K562 (cell line): ENCODE results near the gene BAIAP3.

Experiments
- CTCF ChIP-seq, 3 experiments: IDR thresholded peaks in 2 of 3; conservative IDR thresholded peaks in 1 of 3; 2 replicates each; pipeline ENCODE4 v1.5.1; 2011 to 2012; ENCODE audit warnings: low read length in 3 of 3, mild to moderate bottlenecking in 3 of 3, control low read depth in 2 of 3, improper control_type of control experiment in 1 of 3, inconsistent platforms in 1 of 3, low read depth in 1 of 3, mixed read lengths in 1 of 3, moderate library complexity in 1 of 3; ENCODE audit not compliant: insufficient read depth in 2 of 3
- EZH2 ChIP-seq: IDR thresholded peaks from 2 replicates; pipeline ENCODE4 v1.6.1; 2012; ENCODE audit warnings: low read depth, mild to moderate bottlenecking, inconsistent platforms, low read length, borderline replicate concordance
- FOXA1 ChIP-seq: fragments of 450-650 bp; IDR thresholded peaks from 2 replicates; pipeline ENCODE4 v1.6.1; 2016; ENCODE audit warnings: mild to moderate bottlenecking, borderline replicate concordance
- KLF16 ChIP-seq: IDR thresholded peaks from 2 replicates; pipeline ENCODE4 v1.6.1; 2016; ENCODE audit warnings: antibody characterized with exemption
- MAZ ChIP-seq, 2 experiments: fragments of 450-650 bp in 1 of 2; sonication (generic) in 1 of 2; formaldehyde crosslinking; IDR thresholded peaks in 1 of 2; conservative IDR thresholded peaks in 1 of 2; 2 replicates each; pipeline versions ENCODE4 v1.4.0 to v1.5.0; 2020; ENCODE audit warnings: mild to moderate bottlenecking in 1 of 2, missing genetic modification reagents in 1 of 2
- MYC ChIP-seq, 2 experiments: fragments of 250-450 bp in 1 of 2; sonication (Bioruptor Pico) in 1 of 2; IDR thresholded peaks; 2 replicates each; pipeline versions ENCODE4 v1.5.1 to v1.6.1; 2012 to 2021; ENCODE audit warnings: low read depth in 2 of 2, borderline replicate concordance in 1 of 2, improper control_type of control experiment in 1 of 2, low read length in 1 of 2, mild to moderate bottlenecking in 1 of 2, moderate library complexity in 1 of 2
- POLR2A ChIP-seq: fragments of 450-650 bp; conservative IDR thresholded peaks from 2 replicates; pipeline ENCODE4 v1.6.1; 2016
- RBM39 ChIP-seq: fragments of 200-400 bp; formaldehyde crosslinking; optimal IDR thresholded peaks from 2 replicates; pipeline ENCODE3; 2018; ENCODE audit warnings: low read depth, low read length
- RREB1 ChIP-seq: fragments of 250-450 bp; sonication (Bioruptor Pico); IDR thresholded peaks from 2 replicates; pipeline ENCODE4 v1.4.0; 2020
- TBP ChIP-seq: optimal IDR thresholded peaks from 2 replicates; pipeline ENCODE3; 2011; ENCODE audit warnings: low read depth, low read length, improper control_type of control experiment
- TCF7L2 ChIP-seq: fragments of 150-350 bp; IDR thresholded peaks from 2 replicates; pipeline ENCODE4 v1.6.1; 2016; ENCODE audit warnings: low read depth, mild to moderate bottlenecking, low read length, moderate library complexity
- USF1 ChIP-seq: sonication (generic); formaldehyde crosslinking; IDR thresholded peaks from 2 replicates; pipeline ENCODE4 v1.9.0; 2022; ENCODE audit warnings: mild to moderate bottlenecking, missing genetic modification reagents
- USF2 ChIP-seq: sonication (generic); formaldehyde crosslinking; IDR thresholded peaks from 2 replicates; pipeline ENCODE4 v1.5.0; 2020; ENCODE audit warnings: missing genetic modification reagents
- ZZZ3 ChIP-seq: fragments of 450-650 bp; IDR thresholded peaks from 2 replicates; pipeline ENCODE4 v1.6.1; 2016; ENCODE audit warnings: antibody characterized with exemption, mild to moderate bottlenecking, moderate library complexity

DNA sequence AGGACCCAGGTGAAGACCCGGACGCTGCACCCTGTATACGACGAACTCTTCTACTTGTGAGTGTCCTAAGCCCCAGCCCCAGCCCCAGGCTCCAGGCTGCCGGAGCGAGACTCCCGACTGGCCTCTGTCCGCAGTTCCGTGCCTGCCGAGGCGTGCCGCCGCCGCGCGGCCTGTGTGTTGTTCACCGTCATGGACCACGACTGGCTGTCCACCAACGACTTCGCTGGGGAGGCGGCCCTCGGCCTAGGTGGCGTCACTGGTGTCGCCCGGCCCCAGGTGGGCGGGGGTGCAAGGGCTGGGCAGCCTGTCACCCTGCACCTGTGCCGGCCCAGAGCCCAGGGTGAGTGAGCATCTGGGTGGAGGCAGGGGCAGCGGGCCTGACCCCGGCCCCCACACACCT is 14.5 kb downstream of the BAIAP3 start:
- TF ChIP-seq MYC (IDR thresholded peaks at IDR 0.05; ENCODE audit: low read depth, low read length) (no peak), MYC (CRISPR knock-in tag; IDR thresholded peaks at IDR 0.05; ENCODE audit: borderline replicate concordance, low read depth) (no peak), KLF16 (no peak), CTCF (IDR thresholded peaks at IDR 0.05 in 2 of 3, conservative IDR thresholded peaks at IDR 0.05 in 1 of 3; ENCODE audit: insufficient read depth in 2 of 3, low read depth in 1 of 3, low read length in 3 of 3) (no peak), RBM39 (no peak), RREB1 (no peak), TBP (no peak), FOXA1 (no peak), POLR2A (no peak), USF2 (CRISPR knock-in tag) (no peak), USF1 (CRISPR knock-in tag) (no peak), TCF7L2 (no peak), MAZ (CRISPR knock-in tag; conservative IDR thresholded peaks at IDR 0.05 in 1 of 2, IDR thresholded peaks at IDR 0.05 in 1 of 2) (no peak), ZZZ3 (no peak), EZH2 (no peak)
